Left ventricle myocardium inferior (tissue), 1 donor: ENCODE measurements around the gene CLDN9. TPM values are rescaled to one million over a fixed set of nuclear protein-coding genes. Genes with fewer than 3 reads are reported as not detected.

ENCODE experiments used
- DNase-seq: peaks from one replicate; pipeline ENCODE4 v3.0.0-alpha.2; 2020
- H3K27ac ChIP-seq: fragments of 200-600 bp; replicated peaks from 2 replicates; pipeline ENCODE4 v1.8.0; 2021
- H3K27me3 ChIP-seq: fragments of 200-600 bp; 2 replicates; pipeline ENCODE4 v1.8.0; 2021; ENCODE audit warnings: low read depth
- H3K36me3 ChIP-seq: fragments of 200-600 bp; 2 replicates; pipeline ENCODE4 v1.8.0; 2021
- H3K4me1 ChIP-seq: fragments of 200-600 bp; 2 replicates; pipeline ENCODE4 v1.8.0; 2021
- H3K4me3 ChIP-seq: fragments of 200-600 bp; 2 replicates; pipeline ENCODE4 v1.8.0; 2021; ENCODE audit warnings: mild to moderate bottlenecking, moderate library complexity
- H3K9me3 ChIP-seq: fragments of 200-600 bp; replicated peaks from 2 replicates; pipeline ENCODE4 v1.8.0; 2021
- CTCF ChIP-seq: fragments of 200-600 bp; IDR thresholded peaks from 2 replicates; pipeline ENCODE4 v1.8.0; 2021; ENCODE audit warnings: antibody characterized with exemption, mild to moderate bottlenecking, borderline replicate concordance
- intact Hi-C: fragments of 100-400 bp; cut with micrococcal nuclease; formaldehyde crosslinking; loops from one replicate; pipeline ENCODE4 v1.11.0; 2022
- total RNA-seq: library from RNA; stranded (reverse); fragmentation: NEBNext Ultra II Directional; extraction: Animal tissue kit (Norgen Biotek cat#: 25700); gene quantifications from one replicate; pipeline ENCODE4 v1.2.1, GENCODE V29; 2021
- donor health status: DM: no; HTN: yes; CAD: no; lungs with severe emphysema.

CLDN9 gene
- total RNA-seq, 1 donor from 2014 or later = 1.2 TPM

GRCh38 chr16:3035972-3036725 lies 23.4 kb downstream of the CLDN9 start:
- DNase-seq = no peak
- TF ChIP-seq CTCF = no peak
- no peaks in the 10 kb centered on the region for H3K36me3 ChIP-seq
- H3K9me3 ChIP-seq = no peaks in the 10 kb centered on the region
- peaks cover 95% of the 10 kb centered on the region for H3K27me3 ChIP-seq
- peak overlapping the region; percentile 32 for H3K4me3 ChIP-seq
- no peak overlapping the region for H3K27ac ChIP-seq
- intact Hi-C loops = no loop called here
- H3K4me1 ChIP-seq = peaks cover 9% of the 10 kb centered on the region

GRCh38 chr16:3036726-3037315 lies 24.1 kb downstream of the CLDN9 start, which contains the start of gene BICDL2:
TSS of gene BICDL2 (minus strand) at chr16:3036944. CDS start at chr16:3035496, 1,448 bp downstream.
- H3K4me3 ChIP-seq = peak within 1 kb of the TSS; percentile 32
- no peak within 1 kb of the TSS for H3K27ac ChIP-seq
- no peak for DNase-seq
- H3K4me1 ChIP-seq = peaks cover 9% of the 10 kb centered on the region
- no peaks in the 10 kb centered on the region for H3K9me3 ChIP-seq
- TF ChIP-seq CTCF = no peak
- no peaks in the 10 kb centered on the region for H3K36me3 ChIP-seq
- peaks cover 98% of the 10 kb centered on the region for H3K27me3 ChIP-seq
- intact Hi-C loops = no loop called here

GRCh38 chr16:3038256-3038655 lies 25.5 kb downstream of the CLDN9 start:
- H3K9me3 ChIP-seq = no peaks in the 10 kb centered on the region
- no peak overlapping the region for H3K27ac ChIP-seq
- H3K27me3 ChIP-seq = peaks cover 99% of the 10 kb centered on the region
- TF ChIP-seq CTCF = no peak
- DNase-seq = no peak
- H3K4me1 ChIP-seq = peaks cover 9% of the 10 kb centered on the region
- no peak overlapping the region for H3K4me3 ChIP-seq
- no peaks in the 10 kb centered on the region for H3K36me3 ChIP-seq
- intact Hi-C loops = no loop called here

- Histone ChIP-seq H3K9me3 (no peaks in the 10 kb centered on the region), H3K4me1 (peaks cover 9% of the 10 kb centered on the region), H3K27ac (no peak overlapping the region), H3K36me3 (no peaks in the 10 kb centered on the region), H3K4me3 (no peak overlapping the region), H3K27me3 (peaks cover 99% of the 10 kb centered on the region)
- intact Hi-C loops = no loop called here
- no peak for DNase-seq
- TF ChIP-seq CTCF = no peak
These were observed 26.2 kb downstream of the CLDN9 start for GRCh38 chr16:3038896-3039295.

- Histone ChIP-seq H3K27ac (no peak overlapping the region), H3K4me3 (no peak overlapping the region), H3K36me3 (no peaks in the 10 kb centered on the region), H3K27me3 (peaks cover 99% of the 10 kb centered on the region), H3K9me3 (no peaks in the 10 kb centered on the region), H3K4me1 (peaks cover 22% of the 10 kb centered on the region)
- no peak for DNase-seq
- TF ChIP-seq CTCF = no peak
- intact Hi-C loops = no loop called here
These were observed 29.7 kb downstream of the CLDN9 start for GRCh38 chr16:3042376-3042775.
